RWPE1 (cell line): ENCODE measurements around the gene CC2D1B.
A peak's percentile ranks its signal among the peaks of the same experiment; 100 is the strongest.

Source experiments
- CTCF ChIA-PET: fragments of 350-600 bp; sonication (Branson Sonifier 250); formaldehyde crosslinking; extraction: SDS; loops from one replicate; lab custom pipeline; 2021; lab: Yijun Ruan, JAX
- POLR2A ChIA-PET: fragments of 400-600 bp; formaldehyde crosslinking; extraction: SDS; loops from one replicate; lab custom pipeline; 2020; ENCODE audit warnings: antibody characterized with exemption; ENCODE audit not compliant: low non-redundant PET; lab: Yijun Ruan, JAX
- DNase-seq: peaks from one replicate; pipeline ENCODE4 v3.0.0; 2012; ENCODE audit warnings: low spot score
- H3K27ac ChIP-seq: fragments of 450-650 bp; 2 replicates; pipeline ENCODE4 v1.5.1; 2017
- TF ChIP-seq, protein P1 (sequence below): fragments of 450-650 bp; conservative IDR thresholded peaks from 2 replicates; pipeline ENCODE4 v1.5.1; 2017; ENCODE audit warnings: low read depth, mild to moderate bottlenecking

CC2D1B gene

DNA sequence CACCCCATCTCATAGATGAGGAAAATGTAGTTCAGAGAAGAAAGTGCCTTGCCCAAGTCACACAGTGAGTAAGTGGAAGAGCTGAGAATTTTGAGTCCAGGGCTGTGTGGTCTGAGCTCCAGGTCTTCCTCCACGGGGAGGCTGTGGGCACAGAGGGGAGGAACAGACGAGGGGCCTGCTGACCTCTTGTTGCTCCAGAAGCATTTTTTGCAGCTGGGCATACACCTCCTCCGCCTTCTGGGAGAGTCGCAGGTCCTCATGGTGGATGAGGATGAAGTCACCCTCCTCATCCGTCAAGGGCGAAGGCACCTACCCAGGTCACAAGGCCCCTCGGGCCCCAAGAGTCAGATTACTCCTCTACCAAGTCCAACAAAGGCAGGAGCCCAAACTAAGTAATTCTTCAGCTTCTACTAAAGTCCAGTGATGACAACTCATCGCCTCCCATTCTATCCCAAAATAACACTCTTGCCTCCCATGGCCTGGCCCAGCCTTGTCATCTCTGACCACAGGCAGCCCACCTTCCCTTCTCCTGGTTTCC lies 9.1 kb downstream of the CC2D1B start:
- CTCF ChIA-PET: no interaction called here
- POLR2A ChIA-PET: interaction anchor here (0.6 kb wide), 1 partner anchor 225 kb away, joined by 4 read pairs; no protein-coding TSS in a partner anchor
- H3K27ac ChIP-seq: no peak overlapping the region
- TF ChIP-seq, protein P1, sequence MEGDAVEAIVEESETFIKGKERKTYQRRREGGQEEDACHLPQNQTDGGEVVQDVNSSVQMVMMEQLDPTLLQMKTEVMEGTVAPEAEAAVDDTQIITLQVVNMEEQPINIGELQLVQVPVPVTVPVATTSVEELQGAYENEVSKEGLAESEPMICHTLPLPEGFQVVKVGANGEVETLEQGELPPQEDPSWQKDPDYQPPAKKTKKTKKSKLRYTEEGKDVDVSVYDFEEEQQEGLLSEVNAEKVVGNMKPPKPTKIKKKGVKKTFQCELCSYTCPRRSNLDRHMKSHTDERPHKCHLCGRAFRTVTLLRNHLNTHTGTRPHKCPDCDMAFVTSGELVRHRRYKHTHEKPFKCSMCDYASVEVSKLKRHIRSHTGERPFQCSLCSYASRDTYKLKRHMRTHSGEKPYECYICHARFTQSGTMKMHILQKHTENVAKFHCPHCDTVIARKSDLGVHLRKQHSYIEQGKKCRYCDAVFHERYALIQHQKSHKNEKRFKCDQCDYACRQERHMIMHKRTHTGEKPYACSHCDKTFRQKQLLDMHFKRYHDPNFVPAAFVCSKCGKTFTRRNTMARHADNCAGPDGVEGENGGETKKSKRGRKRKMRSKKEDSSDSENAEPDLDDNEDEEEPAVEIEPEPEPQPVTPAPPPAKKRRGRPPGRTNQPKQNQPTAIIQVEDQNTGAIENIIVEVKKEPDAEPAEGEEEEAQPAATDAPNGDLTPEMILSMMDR: no peak
- no peak for DNase-seq

DNA sequence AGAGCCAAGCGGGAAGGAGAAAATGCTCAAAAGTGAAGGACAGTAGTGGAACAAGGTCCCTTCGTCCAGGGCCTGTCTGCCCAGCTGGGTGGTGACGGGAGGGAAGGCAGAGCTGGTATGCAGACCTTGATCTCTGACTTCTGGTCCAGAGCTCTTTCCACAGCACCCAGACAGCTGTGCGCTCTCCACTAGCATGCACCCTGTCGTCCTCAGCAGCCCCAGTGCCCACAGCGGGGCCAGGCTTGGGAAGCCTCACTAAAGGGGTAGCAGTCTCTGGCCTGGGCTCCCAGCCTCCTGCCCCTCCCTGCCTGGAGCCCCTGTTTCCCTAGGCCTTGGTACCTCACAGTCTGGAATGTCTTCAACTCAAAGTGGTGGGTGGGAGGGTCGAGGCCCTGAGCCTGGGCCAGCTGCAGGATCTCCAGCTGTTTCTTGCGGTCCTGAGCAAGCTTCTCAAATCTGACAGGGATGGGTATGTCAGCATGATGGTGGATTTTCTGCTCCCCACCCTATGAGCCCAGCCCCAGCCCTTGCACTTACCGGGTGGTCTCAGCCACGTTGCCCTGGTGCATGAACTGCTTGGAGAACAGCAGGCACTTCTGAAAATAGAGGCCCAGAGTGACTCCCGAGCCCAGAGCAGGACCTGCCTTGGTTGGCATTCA lies 10.0 kb downstream of the CC2D1B start:
- H3K27ac ChIP-seq: peak overlapping the region; percentile 5; the same call in 1 of the 2 replicates
- CTCF ChIA-PET: no interaction called here
- DNase-seq: no peak
- POLR2A ChIA-PET: interaction anchor here (0.6 kb wide), 1 partner anchor 224 kb away, joined by 4 read pairs; no protein-coding TSS in a partner anchor
- TF ChIP-seq, protein P1: no peak

DNA sequence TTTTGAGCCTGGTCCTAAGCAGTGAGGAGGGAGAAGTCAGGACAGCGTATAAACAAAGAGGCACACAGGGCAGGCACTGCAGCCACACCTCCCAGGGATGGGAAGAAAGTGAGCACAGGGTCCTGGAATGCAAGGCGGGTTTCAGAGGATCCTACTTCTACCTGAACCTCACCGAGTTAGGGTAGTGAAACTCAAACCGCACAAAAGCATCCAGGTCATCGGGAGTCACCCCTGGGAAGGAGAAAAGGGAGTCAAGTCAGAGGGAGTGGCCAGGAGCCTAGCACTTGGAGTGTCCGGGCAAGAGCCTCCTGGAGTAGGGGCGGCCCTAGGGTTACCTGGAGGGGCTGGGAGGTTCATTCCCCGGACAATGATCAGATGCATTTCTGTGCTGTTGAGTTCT lies 10.6 kb downstream of the CC2D1B start:
- no peak for DNase-seq
- TF ChIP-seq, protein P1: no peak
- peak overlapping the region; percentile 5; the same call in 1 of the 2 replicates for H3K27ac ChIP-seq
- ChIA-PET CTCF (no interaction called here), POLR2A (no interaction called here)

DNA sequence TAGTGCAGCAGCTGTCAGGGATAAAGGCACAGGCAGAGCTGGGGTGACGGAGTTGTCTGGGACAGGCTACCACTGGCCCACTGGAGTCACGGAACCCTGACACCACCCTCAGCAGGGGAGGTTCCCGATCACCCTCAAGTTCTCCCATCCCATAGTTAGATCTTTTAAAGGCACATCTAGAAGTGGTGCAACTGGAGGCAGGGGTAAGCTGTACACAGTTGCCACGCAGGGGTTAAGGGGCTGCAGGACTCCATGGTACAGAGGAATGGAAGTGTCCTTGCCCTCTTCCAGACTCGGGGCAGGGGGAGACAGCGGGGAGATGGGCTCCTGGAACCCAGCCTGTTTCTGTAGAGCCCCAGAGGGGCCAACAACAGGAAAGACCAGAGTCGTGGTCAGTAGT lies 13.3 kb downstream of the CC2D1B start:
- DNase-seq: no peak
- H3K27ac ChIP-seq: peak overlapping the region; percentile 21; the same call in 1 of the 2 replicates
- POLR2A ChIA-PET: no interaction called here
- CTCF ChIA-PET: interaction anchor here (0.5 kb wide), 1 partner anchor 326 kb away, joined by 3 read pairs; no protein-coding TSS in a partner anchor
- TF ChIP-seq, protein P1: no peak

DNA sequence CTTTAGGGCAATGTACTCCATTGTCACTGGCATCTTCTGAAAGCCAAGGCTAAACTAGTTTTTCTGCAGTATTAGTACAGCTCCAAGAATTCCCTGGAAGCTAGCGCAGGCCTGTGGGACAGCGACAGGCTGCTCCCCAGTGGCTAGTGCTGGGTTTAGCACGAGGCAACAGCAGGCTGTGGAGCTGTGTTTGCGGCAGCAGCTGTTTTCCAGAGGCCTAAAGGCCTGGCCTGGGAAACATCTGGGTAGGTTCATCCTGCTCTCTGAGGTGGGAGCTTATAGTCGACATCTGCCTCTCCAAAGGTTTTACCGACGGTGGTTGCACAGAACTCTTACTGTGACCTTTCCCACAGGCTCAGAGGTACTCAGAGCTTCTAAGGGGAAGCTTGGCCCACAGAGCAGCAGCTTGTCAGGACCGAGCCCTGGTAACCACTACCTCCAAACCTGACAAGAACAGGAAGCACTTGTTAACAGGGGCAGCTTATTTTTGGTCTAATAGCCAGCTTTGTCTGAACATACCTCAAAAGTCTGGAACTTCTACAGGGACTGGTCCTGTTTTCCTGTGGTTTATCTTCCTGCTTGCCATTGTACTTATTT lies 17.2 kb downstream of the CC2D1B start:
- ChIA-PET CTCF (interaction anchor here (0.6 to 1.0 kb wide), 6 partner anchors 9 to 1637 kb away, joined by 3 to 5 read pairs (median 3); no protein-coding TSS in a partner anchor), POLR2A (no interaction called here)
- peak overlapping the region; percentile 30 for H3K27ac ChIP-seq
- peak; percentile 19 for DNase-seq
- TF ChIP-seq, protein P1: no peak; the same call in 1 of the 2 replicates

DNA sequence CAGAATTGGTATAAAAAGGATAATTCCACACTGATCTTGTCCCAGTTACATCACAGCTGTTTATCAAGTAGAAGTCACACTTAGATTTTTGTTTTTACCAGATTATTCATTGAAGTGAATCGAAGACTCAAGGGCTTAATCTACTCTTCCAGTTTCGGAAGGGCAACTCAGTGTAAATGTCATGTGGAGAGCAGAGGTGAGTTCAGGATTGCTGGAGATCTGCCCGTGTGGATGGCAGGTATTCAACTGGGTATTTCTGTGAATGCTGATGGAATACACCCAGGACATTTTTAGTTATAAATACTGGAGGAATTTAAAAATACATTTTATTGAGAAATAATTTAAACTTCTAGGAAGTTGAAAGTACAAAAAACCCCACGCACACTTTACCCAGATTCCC lies 19.4 kb downstream of the CC2D1B start:
- TF ChIP-seq, protein P1: no peak
- H3K27ac ChIP-seq: no peak overlapping the region
- DNase-seq: no peak
- CTCF ChIA-PET: no interaction called here
- POLR2A ChIA-PET: no interaction called here
